ENCODE results near the gene CNTFR.

CNTFR gene

GRCh38 chr9:34588671-34589635 is 571 bp downstream of the CNTFR start:
- DNase-seq, result peak; percentile 80

GRCh38 chr9:34587271-34587670 is 2.3 kb downstream of the CNTFR start:
- DNase-seq, result no peak

- DNase-seq, result no peak
Measured at GRCh38 chr9:34585946-34586669, 3.4 kb downstream of the CNTFR start.

GRCh38 chr9:34584970-34585369 is 4.6 kb downstream of the CNTFR start:
- DNase-seq, result no peak

- peak; percentile 63 for DNase-seq
Measured at GRCh38 chr9:34582787-34583186, 6.7 kb downstream of the CNTFR start.

GRCh38 chr9:34581318-34581717 is 8.2 kb downstream of the CNTFR start:
- no peak for DNase-seq

GRCh38 chr9:34580358-34580757 is 9.2 kb downstream of the CNTFR start:
- peak; percentile 91 for DNase-seq

GRCh38 chr9:34579808-34580163 is 9.7 kb downstream of the CNTFR start:
- peak; percentile 25 for DNase-seq

GRCh38 chr9:34579104-34579807 is 10.3 kb downstream of the CNTFR start:
- peak; percentile 88 for DNase-seq

- DNase-seq, result peak; percentile 92
Measured at GRCh38 chr9:34578241-34579103, 11.1 kb downstream of the CNTFR start.

GRCh38 chr9:34577400-34578240 is 11.9 kb downstream of the CNTFR start:
- DNase-seq, result peak; percentile 93

- DNase-seq, result peak; percentile 80
Measured at GRCh38 chr9:34576597-34577399, 12.7 kb downstream of the CNTFR start.

- peak; percentile 77 for DNase-seq
Measured at GRCh38 chr9:34575862-34576596, 13.5 kb downstream of the CNTFR start.

GRCh38 chr9:34575241-34575640 is 14.3 kb downstream of the CNTFR start:
- DNase-seq, result no peak

GRCh38 chr9:34574571-34574970 is 15.0 kb downstream of the CNTFR start:
- no peak for DNase-seq

- no peak for DNase-seq
Measured at GRCh38 chr9:34573599-34574325, 15.8 kb downstream of the CNTFR start.

- no peak for DNase-seq
Measured at GRCh38 chr9:34572628-34573027, 16.9 kb downstream of the CNTFR start.

GRCh38 chr9:34572092-34572491 is 17.4 kb downstream of the CNTFR start:
- no peak for DNase-seq

- no peak for DNase-seq
Measured at GRCh38 chr9:34571481-34571810, 18.1 kb downstream of the CNTFR start.

All from eye (tissue), 1 donor.